OCI-LY1 (cell line): ENCODE data around the gene TBL1X.

Experiments used
- H2AFZ ChIP-seq: fragments of 200-600 bp; sonication (generic), shearing (Covaris generic); 2 replicates; pipeline ENCODE4 v1.6.0; 2014; ENCODE audit warnings: antibody characterized with exemption, mild to moderate bottlenecking, low read length
- H3F3A ChIP-seq: fragments of 200-600 bp; sonication (generic), shearing (Covaris generic); 2 replicates; pipeline ENCODE4 v1.6.0; 2014; ENCODE audit warnings: mild to moderate bottlenecking, antibody characterized with exemption, low read length, moderate library complexity; ENCODE audit not compliant: insufficient read depth
- H3K27ac ChIP-seq: fragments of 200-600 bp; sonication (generic); 2 replicates; pipeline ENCODE4 v1.5.1; 2014; ENCODE audit warnings: low read length, mixed run types, mild to moderate bottlenecking, low read depth; ENCODE audit not compliant: poor library complexity, severe bottlenecking
- H3K27me3 ChIP-seq: fragments of 200-600 bp; sonication (generic); 2 replicates; pipeline ENCODE4 v1.6.0; 2014; ENCODE audit warnings: antibody characterized with exemption, mild to moderate bottlenecking, low read length, moderate library complexity; ENCODE audit not compliant: insufficient read depth
- H3K36me3 ChIP-seq: fragments of 200-600 bp; sonication (generic); 2 replicates; pipeline ENCODE4 v1.6.1; 2014; ENCODE audit warnings: mild to moderate bottlenecking, antibody characterized with exemption, low read length, moderate library complexity, mixed read lengths; ENCODE audit not compliant: insufficient read depth
- H3K4me1 ChIP-seq: fragments of 200-600 bp; sonication (generic); 2 replicates; pipeline ENCODE4 v1.5.1; 2014; ENCODE audit warnings: mild to moderate bottlenecking, low read length, moderate library complexity; ENCODE audit not compliant: insufficient read depth, severe bottlenecking
- H3K4me2 ChIP-seq: fragments of 200-600 bp; sonication (generic), shearing (Covaris generic); 2 replicates; pipeline ENCODE4 v1.6.1; 2014; ENCODE audit warnings: low read length
- H3K4me3 ChIP-seq: fragments of 200-600 bp; sonication (generic); 2 replicates; pipeline ENCODE4 v1.5.1; 2014; ENCODE audit warnings: low read length, low read depth, mild to moderate bottlenecking, mixed read lengths; ENCODE audit not compliant: poor library complexity, severe bottlenecking
- H3K79me2 ChIP-seq: fragments of 200-600 bp; shearing (Covaris generic); 2 replicates; pipeline ENCODE4 v1.6.1; 2016; ENCODE audit warnings: mixed run types, low read length, mixed read lengths; ENCODE audit not compliant: insufficient read depth
- H3K9ac ChIP-seq: fragments of 200-600 bp; sonication (generic), shearing (Covaris generic); 2 replicates; pipeline ENCODE4 v1.6.1; 2014; ENCODE audit warnings: mild to moderate bottlenecking, low read length, mixed read lengths
- H3K9me2 ChIP-seq: fragments of 200-600 bp; sonication (generic), shearing (Covaris generic); 2 replicates; pipeline ENCODE4 v1.6.1; 2014; ENCODE audit warnings: low read depth, mild to moderate bottlenecking, low read length, mixed read lengths
- H3K9me3 ChIP-seq: fragments of 200-600 bp; shearing (Covaris generic); 2 replicates; pipeline ENCODE4 v1.6.1; 2014; ENCODE audit warnings: low read length, mixed read lengths
- H4K20me1 ChIP-seq: fragments of 200-600 bp; sonication (generic), shearing (Covaris generic); 2 replicates; pipeline ENCODE4 v1.6.0; 2016; ENCODE audit warnings: mild to moderate bottlenecking, low read length; ENCODE audit not compliant: insufficient read depth
- CTCF ChIP-seq: fragments of 200-600 bp; sonication (generic), shearing (Covaris generic); IDR thresholded peaks from 2 replicates; pipeline ENCODE4 v1.5.1; 2017; ENCODE audit warnings: mild to moderate bottlenecking, antibody characterized with exemption, low read length, moderate library complexity, mixed read lengths
- EZH2 ChIP-seq: fragments of 200-600 bp; sonication (generic), shearing (Covaris generic); IDR thresholded peaks from 2 replicates; pipeline ENCODE4 v1.8.0; 2017; ENCODE audit warnings: borderline replicate concordance, mixed run types, mild to moderate bottlenecking, antibody characterized with exemption, low read length, moderate library complexity, mixed read lengths

Gene TBL1X

GRCh38 chrX:9482408-9482807, 17.6 kb downstream of the TBL1X start:
- H4K20me1 ChIP-seq: no peaks in the 10 kb centered on the region
- TF ChIP-seq CTCF: no peak
- TF ChIP-seq EZH2: no peak
- no peaks in the 10 kb centered on the region for H3K27me3 ChIP-seq
- H3K9ac ChIP-seq: no peak overlapping the region
- H3K27ac ChIP-seq: peak overlapping the region; percentile 57
- no peak overlapping the region for H2AFZ ChIP-seq
- H3K79me2 ChIP-seq: peaks cover 36% of the 10 kb centered on the region
- H3K36me3 ChIP-seq: peaks cover 36% of the 10 kb centered on the region
- no peaks in the 10 kb centered on the region for H3K9me3 ChIP-seq
- peaks cover 26% of the 10 kb centered on the region for H3K4me1 ChIP-seq
- H3F3A ChIP-seq: no peaks in the 10 kb centered on the region
- H3K9me2 ChIP-seq: no peaks in the 10 kb centered on the region
- peak overlapping the region; percentile 23; the same call in 1 of the 2 replicates for H3K4me2 ChIP-seq
- no peak overlapping the region for H3K4me3 ChIP-seq

GRCh38 chrX:9482837-9483236, 18.0 kb downstream of the TBL1X start:
- Histone ChIP-seq H3F3A (no peaks in the 10 kb centered on the region), H3K4me2 (peak overlapping the region; percentile 23; the same call in 1 of the 2 replicates), H4K20me1 (no peaks in the 10 kb centered on the region), H3K9me3 (no peaks in the 10 kb centered on the region), H3K79me2 (peaks cover 31% of the 10 kb centered on the region), H3K4me3 (no peak overlapping the region), H3K36me3 (peaks cover 32% of the 10 kb centered on the region), H3K4me1 (peaks cover 26% of the 10 kb centered on the region), H3K9me2 (no peaks in the 10 kb centered on the region), H3K27me3 (no peaks in the 10 kb centered on the region), H3K27ac (peak overlapping the region; percentile 57), H3K9ac (no peak overlapping the region), H2AFZ (no peak overlapping the region)
- TF ChIP-seq EZH2: no peak
- TF ChIP-seq CTCF: no peak

- Histone ChIP-seq H3K9me3 (no peaks in the 10 kb centered on the region), H3K4me3 (no peak overlapping the region), H3K79me2 (peaks cover 28% of the 10 kb centered on the region), H3K36me3 (peaks cover 28% of the 10 kb centered on the region), H3K27me3 (no peaks in the 10 kb centered on the region), H4K20me1 (no peaks in the 10 kb centered on the region), H3K4me1 (peaks cover 26% of the 10 kb centered on the region), H3K4me2 (no peak overlapping the region), H2AFZ (no peak overlapping the region), H3K9me2 (no peaks in the 10 kb centered on the region), H3K9ac (no peak overlapping the region), H3K27ac (peak overlapping the region; percentile 57), H3F3A (no peaks in the 10 kb centered on the region)
- TF ChIP-seq CTCF (no peak), EZH2 (no peak)
Measured at GRCh38 chrX:9483376-9483775, 18.5 kb downstream of the TBL1X start.
